Bronchial epithelial cell (primary cell): Measurements from ENCODE around the gene TRERF1. TPM values are rescaled to one million over a fixed set of nuclear protein-coding genes. Genes with fewer than 3 reads are reported as not detected.
"Not testable (repeated sequence)": the region's sequence is repeated elsewhere in the genome, so short reads cannot be mapped to it uniquely, and the experiment has no call there.

ENCODE experiments used
- DNase-seq: peaks from one replicate; pipeline ENCODE4 v3.0.0-alpha.2; 2010; ENCODE audit warnings: low read depth
- FAIRE-seq: peaks from 2 replicates; lab custom pipeline; 2011; peaks lifted over from hg19 to GRCh38; lab: Jason Lieb, UNC
- H3K27me3 ChIP-seq: 2 replicates; pipeline ENCODE4 v1.5.1; 2011; ENCODE audit warnings: low read length; ENCODE audit not compliant: control insufficient read depth, insufficient read depth
- H3K36me3 ChIP-seq: 2 replicates; pipeline ENCODE4 v1.5.1; 2011; ENCODE audit warnings: low read length; ENCODE audit not compliant: control insufficient read depth, insufficient read depth
- H3K4me3 ChIP-seq: 2 replicates; pipeline ENCODE4 v1.5.1; 2011; ENCODE audit warnings: mild to moderate bottlenecking, low read depth, low read length, control low read depth
- CTCF ChIP-seq: IDR thresholded peaks from 2 replicates; pipeline ENCODE4 v1.5.1; 2011; ENCODE audit warnings: mild to moderate bottlenecking, moderate library complexity, low read length, control low read depth, inconsistent platforms; ENCODE audit not compliant: insufficient read depth, severe bottlenecking
- total RNA-seq: library from RNA; depleted of rRNA; stranded (reverse); fragments of >200 nt; gene quantifications from 2 replicates; pipeline ENCODE4 v1.2.1, GENCODE V29; 2014

Gene TRERF1
- total RNA-seq, 1 donor from 2014 or later: 1.8 TPM

GRCh38 chr6:42484261-42484660 lies 32.5 kb upstream of the TRERF1 start:
- DNase-seq (no peak), FAIRE-seq (no peak)
- no peaks in the 10 kb centered on the region for H3K27me3 ChIP-seq
- no peak for TF ChIP-seq CTCF
- H3K36me3 ChIP-seq: no peaks in the 10 kb centered on the region
- no peak overlapping the region for H3K4me3 ChIP-seq

GRCh38 chr6:42482174-42482573 lies 30.4 kb upstream of the TRERF1 start:
- Histone ChIP-seq H3K4me3 (no peak overlapping the region), H3K27me3 (no peaks in the 10 kb centered on the region), H3K36me3 (no peaks in the 10 kb centered on the region)
- FAIRE-seq: no peak
- DNase-seq: no peak
- TF ChIP-seq CTCF: no peak

GRCh38 chr6:42471714-42472113 lies 20.0 kb upstream of the TRERF1 start:
- FAIRE-seq: no peak
- DNase-seq: no peak
- Histone ChIP-seq H3K4me3 (no peak overlapping the region), H3K27me3 (peaks cover 2% of the 10 kb centered on the region), H3K36me3 (no peaks in the 10 kb centered on the region)
- no peak for TF ChIP-seq CTCF

- Histone ChIP-seq H3K36me3 (no peaks in the 10 kb centered on the region), H3K4me3 (no peak overlapping the region), H3K27me3 (peaks cover 2% of the 10 kb centered on the region)
- FAIRE-seq (no peak), DNase-seq (no peak)
- TF ChIP-seq CTCF: no peak
Measured at GRCh38 chr6:42471142-42471541, 19.4 kb upstream of the TRERF1 start.

- no peaks in the 10 kb centered on the region for H3K36me3 ChIP-seq
- TF ChIP-seq CTCF: no peak
- no peak for DNase-seq
Measured at GRCh38 chr6:42468273-42468672, 16.5 kb upstream of the TRERF1 start.

GRCh38 chr6:42467651-42468050 lies 15.9 kb upstream of the TRERF1 start:
- DNase-seq: no peak
- H3K36me3 ChIP-seq: no peaks in the 10 kb centered on the region
- no peak overlapping the region for H3K4me3 ChIP-seq
- no peak for TF ChIP-seq CTCF
- H3K27me3 ChIP-seq: peaks cover 2% of the 10 kb centered on the region
- FAIRE-seq: no peak

More at GRCh38 chr6:42468273-42468672, 16.5 kb upstream of the TRERF1 start:
- no peak overlapping the region for H3K4me3 ChIP-seq
- H3K27me3 ChIP-seq: peaks cover 2% of the 10 kb centered on the region
- FAIRE-seq: no peak

- FAIRE-seq, H3K27me3 ChIP-seq, H3K4me3 ChIP-seq, H3K36me3 ChIP-seq, DNase-seq: not testable (repeated sequence)
Measured at GRCh38 chr6:42466470-42466869, 14.7 kb upstream of the TRERF1 start.
